Measurements from ENCODE around the gene PINK1. TPM values are rescaled to one million over a fixed set of nuclear protein-coding genes. Genes with fewer than 3 reads are reported as not detected.
A peak's percentile ranks its signal among the peaks of the same experiment; 100 is the strongest.

PINK1 gene
- total RNA-seq, 1 experiment from 2014 or later = 48.6 TPM

DNA sequence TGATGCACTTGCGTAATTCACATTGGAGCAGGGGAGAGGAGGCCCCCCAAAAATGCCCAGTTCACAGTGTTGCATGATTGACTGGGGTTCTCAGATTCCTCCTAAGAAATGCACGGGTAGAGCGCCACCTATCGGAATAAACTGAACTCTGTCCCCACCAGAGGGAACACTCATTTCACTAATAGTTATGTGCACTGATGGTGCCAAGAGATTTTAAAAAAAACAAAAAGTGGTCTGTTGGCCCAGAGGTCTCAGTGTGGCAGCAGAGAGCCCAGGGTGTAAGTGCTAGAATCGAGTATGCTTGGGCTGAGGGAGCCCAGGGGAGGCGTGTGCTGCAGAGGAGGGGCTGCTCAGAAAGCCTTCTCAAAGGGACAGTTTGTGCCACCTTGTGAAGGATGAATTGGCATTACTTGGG lies 6.9 kb downstream of the PINK1 start:
- TF ChIP-seq, protein P1, sequence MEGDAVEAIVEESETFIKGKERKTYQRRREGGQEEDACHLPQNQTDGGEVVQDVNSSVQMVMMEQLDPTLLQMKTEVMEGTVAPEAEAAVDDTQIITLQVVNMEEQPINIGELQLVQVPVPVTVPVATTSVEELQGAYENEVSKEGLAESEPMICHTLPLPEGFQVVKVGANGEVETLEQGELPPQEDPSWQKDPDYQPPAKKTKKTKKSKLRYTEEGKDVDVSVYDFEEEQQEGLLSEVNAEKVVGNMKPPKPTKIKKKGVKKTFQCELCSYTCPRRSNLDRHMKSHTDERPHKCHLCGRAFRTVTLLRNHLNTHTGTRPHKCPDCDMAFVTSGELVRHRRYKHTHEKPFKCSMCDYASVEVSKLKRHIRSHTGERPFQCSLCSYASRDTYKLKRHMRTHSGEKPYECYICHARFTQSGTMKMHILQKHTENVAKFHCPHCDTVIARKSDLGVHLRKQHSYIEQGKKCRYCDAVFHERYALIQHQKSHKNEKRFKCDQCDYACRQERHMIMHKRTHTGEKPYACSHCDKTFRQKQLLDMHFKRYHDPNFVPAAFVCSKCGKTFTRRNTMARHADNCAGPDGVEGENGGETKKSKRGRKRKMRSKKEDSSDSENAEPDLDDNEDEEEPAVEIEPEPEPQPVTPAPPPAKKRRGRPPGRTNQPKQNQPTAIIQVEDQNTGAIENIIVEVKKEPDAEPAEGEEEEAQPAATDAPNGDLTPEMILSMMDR (conservative IDR thresholded peaks at IDR 0.05) = peak; percentile 82
- no peak for TF ChIP-seq EZH2 (IDR thresholded peaks at IDR 0.05; ENCODE audit: low read depth)
- Histone ChIP-seq H3K27ac (no peak overlapping the region), H3K27me3 (ENCODE audit: insufficient read depth, low read depth) (no peaks in the 10 kb centered on the region), H3K4me1 (replicated peaks; ENCODE audit: insufficient read depth) (no peaks in the 10 kb centered on the region; the same call in 1 of the 2 replicates), H3K79me2 (ENCODE audit: low read depth) (no peaks in the 10 kb centered on the region), H3K9me3 (ENCODE audit: insufficient read depth, low read depth) (no peaks in the 10 kb centered on the region), H3K4me2 (no peak overlapping the region), H3K36me3 (ENCODE audit: low read depth) (no peaks in the 10 kb centered on the region), H4K20me1 (ENCODE audit: insufficient read depth) (no peaks in the 10 kb centered on the region), H3K4me3 (no peak overlapping the region), H3K9me2 (ENCODE audit: insufficient read depth) (no peaks in the 10 kb centered on the region), H2AFZ (no peak overlapping the region), H3F3A (ENCODE audit: insufficient read depth, low read depth) (no peaks in the 10 kb centered on the region)
- no TSS peak for BruUV-seq (replicated peaks)
- ChIA-PET POLR2A (ENCODE audit: unreplicated experiment) (no interaction called here), CTCF (interaction anchor here (1.1 kb wide), 1 partner anchor 117 kb away, joined by 3 read pairs; no protein-coding TSS in a partner anchor)
- DNase-seq = peak in 1 of 2 experiments; percentile 46
- intact Hi-C loops (cut with micrococcal nuclease; ENCODE audit: unreplicated experiment) = loop anchor here (1.0 kb wide), 1 partner anchor 118 kb away; no protein-coding TSS in a partner anchor

DNA sequence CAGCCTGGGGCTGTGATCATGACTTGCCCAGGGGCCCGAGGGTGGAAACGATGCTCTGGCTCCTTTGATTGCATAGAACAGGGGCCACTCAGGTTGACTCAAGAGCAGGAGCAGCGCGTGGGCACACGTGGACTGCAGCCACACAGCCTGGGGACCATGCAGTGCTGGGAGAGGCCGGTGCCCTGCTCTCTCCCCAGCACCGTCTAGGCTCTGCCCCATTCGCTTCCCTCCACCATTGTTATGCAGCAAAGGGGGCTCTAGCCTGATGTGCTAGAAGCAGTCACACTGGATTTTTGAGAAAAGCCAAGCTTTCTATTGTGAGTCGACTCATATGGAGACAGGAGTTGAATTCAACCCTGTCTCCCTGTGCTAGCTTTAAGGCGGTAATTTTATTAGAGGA lies 8.7 kb downstream of the PINK1 start:
- TF ChIP-seq, protein P1 (conservative IDR thresholded peaks at IDR 0.05) = no peak
- TF ChIP-seq EZH2 (IDR thresholded peaks at IDR 0.05; ENCODE audit: low read depth) = no peak
- POLR2A ChIA-PET (ENCODE audit: unreplicated experiment) = no interaction called here

DNA sequence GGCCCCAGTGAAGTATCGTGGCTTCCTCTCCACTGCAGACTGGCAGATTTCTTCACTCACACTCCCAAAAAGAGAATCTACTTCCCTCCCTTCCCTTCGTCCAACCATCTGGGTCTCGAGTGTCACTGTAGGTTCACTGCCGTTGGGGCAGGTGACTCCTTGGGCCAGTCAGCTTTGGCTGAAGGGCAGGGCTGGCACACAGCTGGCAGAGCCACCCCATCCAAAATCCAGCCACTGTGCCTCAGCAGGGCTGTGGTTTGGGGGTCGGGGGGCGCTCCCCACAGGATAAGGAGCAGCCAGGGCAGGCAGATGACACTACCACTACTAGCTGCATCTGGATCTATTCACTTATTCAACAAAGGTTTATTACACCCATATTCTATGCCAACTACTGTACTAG lies 9.8 kb downstream of the PINK1 start:
- no peaks in the 10 kb centered on the region for H3K9me3 ChIP-seq (ENCODE audit: insufficient read depth, low read depth)
- H3K9me2 ChIP-seq (ENCODE audit: insufficient read depth) = no peaks in the 10 kb centered on the region
- H3K27me3 ChIP-seq (ENCODE audit: insufficient read depth, low read depth) = no peaks in the 10 kb centered on the region
- CTCF ChIA-PET = no interaction called here
- DNase-seq = no peak
- no peaks in the 10 kb centered on the region for H3K36me3 ChIP-seq (ENCODE audit: low read depth)
- intact Hi-C loops (cut with micrococcal nuclease; ENCODE audit: unreplicated experiment) = no loop called here
- POLR2A ChIA-PET (ENCODE audit: unreplicated experiment) = interaction anchor here (0.6 kb wide), 1 partner anchor 123 kb away, joined by 3 read pairs; no protein-coding TSS in a partner anchor
- H3K79me2 ChIP-seq (ENCODE audit: low read depth) = no peaks in the 10 kb centered on the region
- H3K4me3 ChIP-seq = no peak overlapping the region
- no peak overlapping the region for H3K27ac ChIP-seq
- H2AFZ ChIP-seq = no peak overlapping the region
- TF ChIP-seq, protein P1 (conservative IDR thresholded peaks at IDR 0.05) = no peak
- TF ChIP-seq EZH2 (IDR thresholded peaks at IDR 0.05; ENCODE audit: low read depth) = no peak
- no peaks in the 10 kb centered on the region for H3F3A ChIP-seq (ENCODE audit: insufficient read depth, low read depth)
- no peak overlapping the region for H3K4me2 ChIP-seq
- no peaks in the 10 kb centered on the region for H3K4me1 ChIP-seq (replicated peaks; ENCODE audit: insufficient read depth)
- no TSS peak for BruUV-seq (replicated peaks)
- no peaks in the 10 kb centered on the region for H4K20me1 ChIP-seq (ENCODE audit: insufficient read depth)

More for the DNA sequence above, 8.7 kb downstream of the PINK1 start:
- no TSS peak for BruUV-seq (replicated peaks)
- CTCF ChIA-PET = no interaction called here
- no peaks in the 10 kb centered on the region for H4K20me1 ChIP-seq (ENCODE audit: insufficient read depth)
- H3K27ac ChIP-seq = no peak overlapping the region
- no peak for DNase-seq
- no peak overlapping the region for H2AFZ ChIP-seq
- H3K79me2 ChIP-seq (ENCODE audit: low read depth) = no peaks in the 10 kb centered on the region
- no peak overlapping the region for H3K4me2 ChIP-seq
- no peak overlapping the region for H3K4me3 ChIP-seq
- no peaks in the 10 kb centered on the region for H3K4me1 ChIP-seq (replicated peaks; ENCODE audit: insufficient read depth)
- H3K36me3 ChIP-seq (ENCODE audit: low read depth) = no peaks in the 10 kb centered on the region
- intact Hi-C loops (cut with micrococcal nuclease; ENCODE audit: unreplicated experiment) = no loop called here
- no peaks in the 10 kb centered on the region for H3K9me3 ChIP-seq (ENCODE audit: insufficient read depth, low read depth)
- no peaks in the 10 kb centered on the region for H3K9me2 ChIP-seq (ENCODE audit: insufficient read depth)
- no peaks in the 10 kb centered on the region for H3K27me3 ChIP-seq (ENCODE audit: insufficient read depth, low read depth)
- H3F3A ChIP-seq (ENCODE audit: insufficient read depth, low read depth) = no peaks in the 10 kb centered on the region
